GM21423 (cell line): ENCODE measurements around the gene CHMP2A.
"Not testable (repeated sequence)": the region's sequence is repeated elsewhere in the genome, so short reads cannot be mapped to it uniquely, and the experiment has no call there.

Source experiments
- ATAC-seq: cut with Tn5 transposase; IDR thresholded peaks from one replicate; pipeline ENCODE4 v1.9.1; 2021; ENCODE audit warnings: mild to moderate bottlenecking, moderate library complexity; ENCODE audit not compliant: unreplicated experiment

The CHMP2A gene

GRCh38 chr19:58542641-58543372 lies 12.1 kb downstream of the CHMP2A start:
- not testable (repeated sequence) for ATAC-seq

- not testable (repeated sequence) for ATAC-seq
Observed at GRCh38 chr19:58539169-58539559, 15.7 kb downstream of the CHMP2A start.

GRCh38 chr19:58538257-58539168 lies 16.4 kb downstream of the CHMP2A start:
- ATAC-seq = no peak

GRCh38 chr19:58536852-58537798 lies 17.8 kb downstream of the CHMP2A start:
- ATAC-seq = no peak

GRCh38 chr19:58535857-58536256 lies 19.0 kb downstream of the CHMP2A start:
- no peak for ATAC-seq

- ATAC-seq = no peak
Observed at GRCh38 chr19:58531034-58531840, 23.7 kb downstream of the CHMP2A start.

GRCh38 chr19:58529405-58529804 lies 25.5 kb downstream of the CHMP2A start:
- no peak for ATAC-seq

- no peak for ATAC-seq
Observed at GRCh38 chr19:58522709-58523108, 32.2 kb downstream of the CHMP2A start.

GRCh38 chr19:58521651-58522050 lies 33.3 kb downstream of the CHMP2A start:
- no peak for ATAC-seq

- ATAC-seq = no peak
Observed at GRCh38 chr19:58520257-58520599, 34.7 kb downstream of the CHMP2A start.

GRCh38 chr19:58519355-58520256 lies 35.3 kb downstream of the CHMP2A start, which contains the start of gene ZBTB45:
Gene ZBTB45, minus strand, starts transcription at chr19:58519810. Its CDS starts 2,137 bp downstream, at chr19:58517673.
- peak; percentile 74 for ATAC-seq

GRCh38 chr19:58519087-58519354 lies 35.9 kb downstream of the CHMP2A start:
- ATAC-seq = no peak

- ATAC-seq = no peak
Observed at GRCh38 chr19:58518256-58519086, 36.4 kb downstream of the CHMP2A start.

- no peak for ATAC-seq
Observed at GRCh38 chr19:58516964-58517833, 37.7 kb downstream of the CHMP2A start.

GRCh38 chr19:58516246-58516836 lies 38.6 kb downstream of the CHMP2A start:
- no peak for ATAC-seq

- ATAC-seq = no peak
Observed at GRCh38 chr19:58515259-58515658, 39.6 kb downstream of the CHMP2A start.

- no peak for ATAC-seq
Observed at GRCh38 chr19:58514564-58515022, 40.3 kb downstream of the CHMP2A start.
